ENCODE data around the gene ARHGEF7.

The ARHGEF7 gene

GRCh38 chr13:111343186-111343805, 228.2 kb downstream of the ARHGEF7 start:
- TF ChIP-seq CTCF (conservative IDR thresholded peaks at IDR 0.05) (no peak), ZFX (IDR thresholded peaks at IDR 0.05) (no peak)
- H3K27ac ChIP-seq, result no peak overlapping the region

- TF ChIP-seq ZFX (IDR thresholded peaks at IDR 0.05), result no peak
- peak; percentile 76 for TF ChIP-seq CTCF (conservative IDR thresholded peaks at IDR 0.05)
- H3K27ac ChIP-seq, result no peak overlapping the region
Measured at GRCh38 chr13:111344471-111345191, 229.5 kb downstream of the ARHGEF7 start.

GRCh38 chr13:111345682-111346081, 230.6 kb downstream of the ARHGEF7 start:
- no peak overlapping the region for H3K27ac ChIP-seq
- TF ChIP-seq CTCF (conservative IDR thresholded peaks at IDR 0.05) (no peak), ZFX (IDR thresholded peaks at IDR 0.05) (no peak)

GRCh38 chr13:111346101-111346680, 231.1 kb downstream of the ARHGEF7 start:
- no peak overlapping the region for H3K27ac ChIP-seq

GRCh38 chr13:111347438-111347837, 232.3 kb downstream of the ARHGEF7 start:
- no peak overlapping the region for H3K27ac ChIP-seq
- TF ChIP-seq ZFX (IDR thresholded peaks at IDR 0.05) (no peak), CTCF (conservative IDR thresholded peaks at IDR 0.05) (no peak)

More at GRCh38 chr13:111346101-111346680, 231.1 kb downstream of the ARHGEF7 start:
- TF ChIP-seq CTCF (conservative IDR thresholded peaks at IDR 0.05) (no peak), ZFX (IDR thresholded peaks at IDR 0.05) (no peak)

GRCh38 chr13:111353508-111353907, 238.4 kb downstream of the ARHGEF7 start:
- no peak for TF ChIP-seq CTCF (conservative IDR thresholded peaks at IDR 0.05)
- TF ChIP-seq ZFX (IDR thresholded peaks at IDR 0.05), result no peak
- H3K27ac ChIP-seq, result no peak overlapping the region

GRCh38 chr13:111354789-111355188, 239.7 kb downstream of the ARHGEF7 start:
- TF ChIP-seq ZFX (IDR thresholded peaks at IDR 0.05) (no peak), CTCF (conservative IDR thresholded peaks at IDR 0.05) (no peak)
- H3K27ac ChIP-seq, result no peak overlapping the region

Measured in C4-2B (cell line).